ENCODE data around the gene ZNF335. TPM values are rescaled to one million over a fixed set of nuclear protein-coding genes. Genes with fewer than 3 reads are reported as not detected.
"Not testable (repeated sequence)": the region's sequence is repeated elsewhere in the genome, so short reads cannot be mapped to it uniquely, and the experiment has no call there.

ZNF335 gene
- total RNA-seq, 3 donors from 2014 or later = 12.6 to 25.9 (median 20.6) TPM

DNA sequence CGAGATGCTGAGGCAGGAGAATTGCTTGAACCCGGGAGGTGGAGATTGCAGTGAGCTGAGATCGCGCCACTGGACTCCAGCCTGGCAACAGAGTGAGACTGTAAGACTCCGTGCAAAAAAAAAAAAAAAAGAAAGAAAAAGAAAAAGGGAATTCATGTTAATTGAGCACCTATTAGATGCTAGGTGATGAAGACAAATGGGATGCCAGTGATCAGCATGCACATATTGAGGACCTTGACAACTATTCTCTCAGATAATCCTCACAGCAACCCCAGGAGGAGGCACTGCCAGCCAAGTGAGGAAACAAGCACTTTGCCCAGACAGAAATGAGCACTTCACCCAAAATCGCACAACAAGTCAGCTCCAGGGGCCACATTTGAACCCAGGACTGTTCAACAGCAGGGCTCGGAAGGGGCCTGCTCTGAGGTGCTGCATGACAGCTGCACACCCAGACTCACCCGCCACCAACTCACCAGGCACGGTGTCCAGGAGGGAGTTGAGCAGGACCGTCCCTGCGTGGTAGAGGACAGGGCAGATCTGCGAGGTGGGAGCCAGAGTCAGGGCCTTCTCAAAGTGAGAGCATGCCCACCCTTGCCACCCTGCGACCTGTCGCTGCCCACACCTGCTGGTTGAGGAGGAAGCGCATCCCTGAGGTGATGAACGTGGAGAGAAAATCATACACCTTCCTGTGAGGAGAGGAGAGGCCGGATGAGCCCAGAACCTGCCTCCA lies 64.6 kb downstream of the ZNF335 start:
- H3K9me3 ChIP-seq = no peaks in the 10 kb centered on the region
- intact Hi-C loops (cut with DNase I; ENCODE audit: low total_unique reads) = no loop called here
- no peak overlapping the region for H3K27ac ChIP-seq
- no peak overlapping the region for H3K4me3 ChIP-seq
- H3K36me3 ChIP-seq = no peaks in the 10 kb centered on the region
- H3K4me1 ChIP-seq = no peaks in the 10 kb centered on the region
- TF ChIP-seq, protein P1, sequence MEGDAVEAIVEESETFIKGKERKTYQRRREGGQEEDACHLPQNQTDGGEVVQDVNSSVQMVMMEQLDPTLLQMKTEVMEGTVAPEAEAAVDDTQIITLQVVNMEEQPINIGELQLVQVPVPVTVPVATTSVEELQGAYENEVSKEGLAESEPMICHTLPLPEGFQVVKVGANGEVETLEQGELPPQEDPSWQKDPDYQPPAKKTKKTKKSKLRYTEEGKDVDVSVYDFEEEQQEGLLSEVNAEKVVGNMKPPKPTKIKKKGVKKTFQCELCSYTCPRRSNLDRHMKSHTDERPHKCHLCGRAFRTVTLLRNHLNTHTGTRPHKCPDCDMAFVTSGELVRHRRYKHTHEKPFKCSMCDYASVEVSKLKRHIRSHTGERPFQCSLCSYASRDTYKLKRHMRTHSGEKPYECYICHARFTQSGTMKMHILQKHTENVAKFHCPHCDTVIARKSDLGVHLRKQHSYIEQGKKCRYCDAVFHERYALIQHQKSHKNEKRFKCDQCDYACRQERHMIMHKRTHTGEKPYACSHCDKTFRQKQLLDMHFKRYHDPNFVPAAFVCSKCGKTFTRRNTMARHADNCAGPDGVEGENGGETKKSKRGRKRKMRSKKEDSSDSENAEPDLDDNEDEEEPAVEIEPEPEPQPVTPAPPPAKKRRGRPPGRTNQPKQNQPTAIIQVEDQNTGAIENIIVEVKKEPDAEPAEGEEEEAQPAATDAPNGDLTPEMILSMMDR (IDR thresholded peaks at IDR 0.05) = no peak
- TF ChIP-seq POLR2AphosphoS5 (IDR thresholded peaks at IDR 0.05) (no peak), POLR2A (IDR thresholded peaks at IDR 0.05) (no peak)
- no peak for DNase-seq (ENCODE audit: low spot score in 2 of 2)
- no peaks in the 10 kb centered on the region for H3K27me3 ChIP-seq

DNA sequence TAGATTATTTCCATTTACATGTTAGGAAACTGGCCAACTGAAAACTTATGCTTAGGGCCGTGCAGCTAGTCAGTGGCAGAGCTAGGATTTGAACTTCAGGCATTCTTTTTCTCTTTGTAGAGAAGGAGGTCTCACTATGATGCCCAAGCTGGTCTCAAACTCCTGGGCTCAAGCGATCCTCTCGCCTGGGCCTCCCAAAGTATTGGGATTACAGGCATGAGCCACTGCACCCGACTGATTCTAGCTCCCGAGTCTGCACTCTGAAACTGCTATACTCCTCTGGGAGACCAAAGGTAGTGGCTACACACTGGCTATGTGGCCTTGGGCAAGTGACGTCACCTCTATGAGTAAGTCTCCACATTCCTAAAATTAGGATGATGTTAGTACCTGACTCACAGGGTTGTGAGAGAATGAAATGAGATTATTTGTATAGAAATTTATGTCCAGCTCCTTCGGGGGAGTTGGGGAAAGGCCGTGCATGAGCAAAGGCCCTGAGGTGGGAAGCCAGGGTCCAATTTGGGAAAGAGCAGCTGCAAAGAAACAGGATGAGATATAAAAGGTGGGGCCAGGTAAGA lies 66.4 kb downstream of the ZNF335 start:
- no peaks in the 10 kb centered on the region for H3K9me3 ChIP-seq
- H3K27me3 ChIP-seq = no peaks in the 10 kb centered on the region
- H3K4me3 ChIP-seq = no peak overlapping the region
- no peaks in the 10 kb centered on the region for H3K36me3 ChIP-seq
- DNase-seq (ENCODE audit: low spot score in 2 of 2) = no peak
- H3K27ac ChIP-seq = no peak overlapping the region
- no peaks in the 10 kb centered on the region for H3K4me1 ChIP-seq
- TF ChIP-seq POLR2A (IDR thresholded peaks at IDR 0.05) = no peak
- no peak for TF ChIP-seq POLR2AphosphoS5 (IDR thresholded peaks at IDR 0.05)
- TF ChIP-seq, protein P1 (IDR thresholded peaks at IDR 0.05) = no peak
- intact Hi-C loops (cut with DNase I; ENCODE audit: low total_unique reads) = no loop called here

DNA sequence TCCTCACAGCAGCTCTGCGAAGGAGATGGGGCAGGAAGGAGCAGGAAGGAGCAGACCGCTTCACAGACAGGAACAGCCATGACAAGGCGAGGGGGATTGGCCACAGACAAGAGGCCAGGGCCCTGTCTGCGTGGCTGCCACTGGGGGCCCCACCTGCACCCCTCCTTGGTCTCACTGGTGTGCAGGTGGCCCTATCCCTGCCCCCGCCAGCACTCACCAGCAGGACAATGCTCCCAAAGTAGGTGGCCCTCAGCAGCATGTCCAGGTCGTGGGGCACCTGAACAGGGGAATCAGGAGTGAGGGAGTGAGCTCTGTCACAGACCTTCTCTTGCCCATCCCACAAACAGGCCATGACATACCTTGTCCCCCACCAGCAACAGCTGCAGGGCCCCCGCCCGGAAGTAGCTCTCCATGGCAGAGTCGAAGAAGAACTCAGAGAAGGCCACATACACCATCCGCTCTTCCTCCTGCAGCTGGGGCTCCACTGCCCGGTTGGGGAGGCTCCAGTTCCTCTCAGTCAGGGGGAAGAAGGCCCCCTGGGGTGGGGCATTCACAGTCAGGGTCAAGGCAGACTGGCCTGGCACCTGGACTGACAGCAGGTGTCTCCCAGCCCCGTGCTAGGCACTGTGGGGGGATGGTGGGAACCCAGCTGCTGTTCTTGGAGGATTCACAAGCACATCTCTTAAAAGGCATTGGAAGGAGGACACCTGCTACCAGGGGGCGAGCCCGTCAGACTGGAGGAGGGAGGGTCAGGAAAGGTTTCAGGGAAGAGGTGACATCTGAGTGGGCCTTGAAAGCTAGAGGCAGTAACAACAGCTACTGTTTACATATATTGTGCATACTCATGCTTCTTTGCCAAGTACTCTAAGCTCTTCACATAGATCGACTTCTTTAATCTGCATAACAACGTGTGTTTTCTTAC lies 67.2 kb downstream of the ZNF335 start:
- no peak overlapping the region for H3K27ac ChIP-seq
- H3K9me3 ChIP-seq = no peaks in the 10 kb centered on the region
- no peak overlapping the region for H3K4me3 ChIP-seq
- TF ChIP-seq POLR2AphosphoS5 (IDR thresholded peaks at IDR 0.05) = no peak
- H3K27me3 ChIP-seq = no peaks in the 10 kb centered on the region
- no peaks in the 10 kb centered on the region for H3K4me1 ChIP-seq
- intact Hi-C loops (cut with DNase I; ENCODE audit: low total_unique reads) = no loop called here
- H3K36me3 ChIP-seq = no peaks in the 10 kb centered on the region
- no peak for DNase-seq (ENCODE audit: low spot score in 2 of 2)

DNA sequence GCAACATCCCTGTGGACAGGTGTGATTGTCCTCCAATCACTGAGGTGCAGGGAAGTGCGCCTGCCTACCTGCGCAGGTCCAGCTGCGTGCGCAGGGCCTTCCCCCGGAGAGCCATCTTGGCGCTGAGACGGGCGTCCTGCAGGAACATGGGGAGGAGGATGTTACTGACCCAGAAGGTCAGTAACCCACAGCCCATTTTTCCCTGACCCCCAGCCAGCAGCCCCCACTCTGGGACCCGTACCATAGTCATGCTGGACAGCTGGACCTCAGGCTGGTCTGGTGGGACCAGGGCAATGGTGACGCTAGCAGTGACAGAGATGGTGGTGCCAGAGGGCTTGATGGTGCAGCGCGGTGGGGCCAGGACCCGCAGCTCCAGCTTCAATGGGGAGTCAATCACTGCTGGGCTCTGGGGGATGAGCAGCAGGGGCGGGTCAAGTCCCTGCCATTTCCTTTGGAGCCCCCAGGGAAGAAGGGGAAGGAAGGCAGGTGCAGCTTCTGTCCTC lies 69.8 kb downstream of the ZNF335 start:
- H3K27me3 ChIP-seq = no peaks in the 10 kb centered on the region
- H3K4me1 ChIP-seq = no peaks in the 10 kb centered on the region
- no peaks in the 10 kb centered on the region for H3K36me3 ChIP-seq
- H3K9me3 ChIP-seq = no peaks in the 10 kb centered on the region
- no peak for DNase-seq (ENCODE audit: low spot score in 2 of 2)
- no peak overlapping the region for H3K27ac ChIP-seq
- H3K4me3 ChIP-seq = no peak overlapping the region
- TF ChIP-seq POLR2A (IDR thresholded peaks at IDR 0.05) = no peak
- TF ChIP-seq POLR2AphosphoS5 (IDR thresholded peaks at IDR 0.05) = no peak
- intact Hi-C loops (cut with DNase I; ENCODE audit: low total_unique reads) = no loop called here

DNA sequence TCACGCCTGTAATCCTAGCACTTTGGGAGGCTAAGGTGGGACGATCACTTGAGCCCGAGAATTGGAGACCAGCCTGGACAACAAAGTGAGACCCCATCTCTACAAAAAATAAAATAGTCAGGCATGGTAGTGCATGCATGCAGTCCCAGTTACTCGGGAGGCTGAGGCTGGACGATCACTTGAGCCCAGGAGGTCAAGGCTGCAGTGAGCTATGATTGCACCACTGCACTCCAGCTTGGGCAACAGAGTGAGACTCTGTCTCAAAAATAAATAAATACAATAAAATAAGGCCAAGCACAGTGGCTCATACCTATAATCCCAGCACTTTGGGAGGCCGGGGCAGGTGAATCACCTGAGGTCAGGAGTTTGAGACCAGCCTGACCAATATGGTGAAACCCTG lies 70.7 kb downstream of the ZNF335 start:
- H3K27me3 ChIP-seq; H3K9me3 ChIP-seq; H3K27ac ChIP-seq; H3K4me3 ChIP-seq; H3K36me3 ChIP-seq; intact Hi-C loops (cut with DNase I; ENCODE audit: low total_unique reads); DNase-seq (ENCODE audit: low spot score in 2 of 2); H3K4me1 ChIP-seq: not testable (repeated sequence)

DNA sequence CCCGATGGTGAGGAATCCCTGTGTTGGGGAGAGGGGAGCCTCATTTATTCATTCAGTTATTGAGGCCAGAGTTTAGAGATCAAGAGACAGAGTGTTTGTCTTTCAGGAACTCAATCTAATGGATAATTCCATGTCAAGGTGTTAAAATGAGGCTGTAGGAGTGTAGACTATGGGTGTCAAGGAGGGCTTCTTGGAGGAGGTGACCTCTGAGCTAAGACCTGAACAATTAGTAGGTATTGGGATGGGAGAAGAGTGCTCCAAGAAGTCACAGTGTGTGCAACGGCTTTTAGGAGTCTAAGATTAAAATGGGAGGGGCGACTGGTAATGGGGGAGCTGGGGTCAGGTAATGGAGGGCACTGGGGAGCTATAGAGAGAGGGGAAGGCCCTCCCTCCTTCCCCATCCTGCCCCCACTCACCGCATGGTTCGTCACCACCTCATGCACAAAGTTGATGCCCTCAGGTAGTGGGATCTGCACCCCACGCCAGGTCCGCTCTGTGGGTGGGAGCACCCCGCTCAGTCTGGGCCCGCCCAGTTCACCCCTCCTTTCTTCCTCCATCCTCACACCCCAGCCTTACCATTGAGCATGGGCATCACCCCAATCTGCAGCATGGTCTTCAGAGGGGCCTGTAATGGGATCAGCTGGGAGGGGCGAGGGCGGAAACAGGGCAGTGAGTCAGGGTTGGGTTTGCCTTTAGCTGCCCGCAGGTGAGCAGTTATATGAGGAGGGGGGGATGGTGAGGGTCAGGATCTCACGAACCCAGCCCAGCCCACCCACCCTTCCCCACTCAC lies 72.8 kb downstream of the ZNF335 start:
- Histone ChIP-seq H3K4me1 (no peaks in the 10 kb centered on the region), H3K9me3 (no peaks in the 10 kb centered on the region), H3K27me3 (no peaks in the 10 kb centered on the region), H3K27ac (no peak overlapping the region), H3K4me3 (no peak overlapping the region), H3K36me3 (no peaks in the 10 kb centered on the region)
- intact Hi-C loops (cut with DNase I; ENCODE audit: low total_unique reads) = no loop called here
- no peak for DNase-seq (ENCODE audit: low spot score in 2 of 2)
- no peak for TF ChIP-seq POLR2AphosphoS5 (IDR thresholded peaks at IDR 0.05)
- TF ChIP-seq, protein P1 (IDR thresholded peaks at IDR 0.05) = no peak

All from breast epithelium (tissue), 4 donors.